CD14-positive monocyte (primary cell): ENCODE results near the gene SLC35F1. TPM values are rescaled to one million over a fixed set of nuclear protein-coding genes. Genes with fewer than 3 reads are reported as not detected.
"Not testable (repeated sequence)": the region's sequence is repeated elsewhere in the genome, so short reads cannot be mapped to it uniquely, and the experiment has no call there.

ENCODE experiments used
- DNase-seq, 3 donors: peaks; one replicate each; pipeline ENCODE4 v3.0.0-alpha.2; 2011 to 2022
- H2AFZ ChIP-seq: 2 replicates; pipeline ENCODE4 v1.6.0; 2012; ENCODE audit warnings: mild to moderate bottlenecking, low read depth, low read length, inconsistent platforms; ENCODE audit not compliant: insufficient read depth, poor library complexity, severe bottlenecking
- H3K27ac ChIP-seq, 2 donors: 1 replicate in 1 of 2; 2 replicates in 1 of 2; pipeline ENCODE4 v1.5.1; 2012 to 2013; ENCODE audit warnings: low read length in 2 of 2, control low read depth in 1 of 2, inconsistent platforms in 1 of 2, low read depth in 1 of 2, mild to moderate bottlenecking in 1 of 2
- H3K27me3 ChIP-seq, 2 donors: one replicate each; pipeline versions ENCODE4 v1.6.0 to v1.6.1; 2011 to 2013; ENCODE audit warnings: low read length in 2 of 2; ENCODE audit not compliant: control insufficient read depth in 2 of 2, insufficient read depth in 2 of 2
- H3K36me3 ChIP-seq, 2 donors: replicated peaks in 1 of 2; 1 replicate in 1 of 2; 2 replicates in 1 of 2; pipeline versions ENCODE4 v1.5.1 to v1.6.1; 2012 to 2013; ENCODE audit warnings: low read length in 2 of 2, control low read depth in 1 of 2, inconsistent platforms in 1 of 2, mild to moderate bottlenecking in 1 of 2; ENCODE audit not compliant: insufficient read depth in 2 of 2, control insufficient read depth in 1 of 2
- H3K4me1 ChIP-seq, 2 donors: 1 replicate in 1 of 2; 2 replicates in 1 of 2; pipeline versions ENCODE4 v1.5.1 to v1.6.1; 2012 to 2013; ENCODE audit warnings: low read length in 2 of 2, control low read depth in 1 of 2, inconsistent platforms in 1 of 2, mild to moderate bottlenecking in 1 of 2, moderate library complexity in 1 of 2; ENCODE audit not compliant: insufficient read depth in 2 of 2, control insufficient read depth in 1 of 2
- H3K4me2 ChIP-seq: replicated peaks from 2 replicates; pipeline ENCODE3; 2012; ENCODE audit warnings: low read length, moderate library complexity, mild to moderate bottlenecking; ENCODE audit not compliant: poor library complexity, severe bottlenecking; ENCODE audit errors: extremely low read depth
- H3K4me3 ChIP-seq, 3 experiments: fragments of 200-600 bp in 1 of 3; sonication (generic) in 1 of 3; replicated peaks in 1 of 3; 1 replicate in 2 of 3; 2 replicates in 1 of 3; pipeline ENCODE4 v1.5.1; 2011 to 2013; ENCODE audit warnings: low read length in 3 of 3, mild to moderate bottlenecking in 3 of 3, control low read depth in 2 of 3, low read depth in 2 of 3, inconsistent platforms in 1 of 3, moderate library complexity in 1 of 3
- H3K79me2 ChIP-seq: 2 replicates; pipeline ENCODE4 v1.6.0; 2012; ENCODE audit warnings: mild to moderate bottlenecking, control low read depth, inconsistent platforms, low read length, moderate library complexity; ENCODE audit not compliant: insufficient read depth
- H3K9ac ChIP-seq: 2 replicates; pipeline ENCODE4 v1.6.0; 2017; ENCODE audit warnings: low read length, mild to moderate bottlenecking; ENCODE audit not compliant: insufficient read depth, poor library complexity, severe bottlenecking
- H3K9me3 ChIP-seq, 2 donors: replicated peaks in 1 of 2; 1 replicate in 1 of 2; 2 replicates in 1 of 2; pipeline versions ENCODE4 v1.5.1 to v1.6.1; 2012 to 2013; ENCODE audit warnings: low read length in 2 of 2, control low read depth in 1 of 2; ENCODE audit not compliant: control insufficient read depth in 1 of 2, insufficient read depth in 1 of 2
- H4K20me1 ChIP-seq: 2 replicates; pipeline ENCODE4 v1.6.0; 2012; ENCODE audit warnings: mild to moderate bottlenecking, low read length, control low read depth, moderate library complexity; ENCODE audit not compliant: insufficient read depth
- H3K27ac Mint-ChIP-seq, 7 donors: one replicate each; pipeline ENCODE4 v1.8.0; 2020; ENCODE audit warnings: mild to moderate bottlenecking in 7 of 7, mixed read lengths in 7 of 7, moderate library complexity in 6 of 7, inconsistent platforms in 2 of 7
- H3K27me3 Mint-ChIP-seq, 3 donors: one replicate each; pipeline ENCODE4 v1.8.0; 2021 to 2022; ENCODE audit warnings: low read depth in 3 of 3, mild to moderate bottlenecking in 3 of 3, mixed read lengths in 3 of 3, moderate library complexity in 3 of 3, inconsistent platforms in 1 of 3
- H3K36me3 Mint-ChIP-seq, 2 donors: one replicate each; pipeline ENCODE4 v1.8.0; 2020; ENCODE audit warnings: mixed read lengths in 2 of 2, inconsistent platforms in 1 of 2, mild to moderate bottlenecking in 1 of 2
- H3K4me1 Mint-ChIP-seq: one replicate; pipeline ENCODE4 v1.8.0; 2020; ENCODE audit warnings: mild to moderate bottlenecking, mixed read lengths
- H3K4me3 Mint-ChIP-seq, 2 donors: one replicate each; pipeline ENCODE4 v1.8.0; 2020; ENCODE audit warnings: mild to moderate bottlenecking in 2 of 2, mixed read lengths in 2 of 2, moderate library complexity in 1 of 2
- H3K9me3 Mint-ChIP-seq, 7 donors: one replicate each; pipeline ENCODE4 v1.8.0; 2020 to 2022; ENCODE audit warnings: mixed read lengths in 7 of 7, mild to moderate bottlenecking in 6 of 7, moderate library complexity in 6 of 7, inconsistent platforms in 2 of 7
- CTCF ChIP-seq: fragments of 200-600 bp; IDR thresholded peaks from one replicate; pipeline ENCODE4 v1.8.0; 2022; ENCODE audit warnings: antibody characterized with exemption, mild to moderate bottlenecking
- WGBS: methylation state at CpG from one replicate; pipeline ENCODE4 v1.1.5; 2013; ENCODE audit warnings: missing lambda C conversion rate; ENCODE audit not compliant: insufficient coverage; 5-methylcytosine and 5-hydroxymethylcytosine counted together
- intact Hi-C, 2 donors: fragments of 100-400 bp; cut with micrococcal nuclease; formaldehyde crosslinking; loops; one replicate each; pipeline versions ENCODE4 v1.15.0 to v1.15.1; 2023
- polyA plus RNA-seq, 3 donors: library from polyadenylated mRNA; depleted of rRNA in 1 of 3; unstranded in 2 of 3; stranded (reverse) in 1 of 3; fragments of 300-500 nt in 2 of 3; fragments of >200 nt in 1 of 3; fragmentation: Illumina TruSeq in 2 of 3; gene quantifications; 1 replicate in 2 of 3; 2 replicates in 1 of 3; pipeline ENCODE4 v1.2.3, GENCODE V29; 2012 to 2021

The SLC35F1 gene
- polyA plus RNA-seq, 3 donors, result not detected

GRCh38 chr6:118029967-118030366 lies 122.9 kb downstream of the SLC35F1 start:
- no peak overlapping the region for H3K4me3 ChIP-seq
- H3K27ac ChIP-seq, result no peak overlapping the region
- H3K4me2 ChIP-seq, result no peak overlapping the region
- Mint-ChIP-seq H3K4me1 (no peaks in the 10 kb centered on the region), H3K9me3 (peaks cover 0 to 2% (median 0%) of the 10 kb centered on the region in 7 donors), H3K36me3 (no peaks in the 10 kb centered on the region), H3K27ac (no peak overlapping the region), H3K27me3 (peaks cover 0 to 2% (median 1%) of the 10 kb centered on the region in 3 donors), H3K4me3 (no peak overlapping the region)
- intact Hi-C loops, result no loop called here
- DNase-seq, result no peak
- no peaks in the 10 kb centered on the region for H4K20me1 ChIP-seq
- WGBS, result 92% methylated on average over 3 of the region's 4 CpGs
- no peaks in the 10 kb centered on the region for H3K27me3 ChIP-seq
- H3K79me2 ChIP-seq, result no peaks in the 10 kb centered on the region
- no peaks in the 10 kb centered on the region for H3K4me1 ChIP-seq
- H3K9ac ChIP-seq, result no peak overlapping the region
- TF ChIP-seq CTCF, result no peak
- H2AFZ ChIP-seq, result no peak overlapping the region
- H3K36me3 ChIP-seq, result no peaks in the 10 kb centered on the region
- peaks cover 0 to 8% of the 10 kb centered on the region in 2 donors for H3K9me3 ChIP-seq

GRCh38 chr6:118037479-118037878 lies 130.4 kb downstream of the SLC35F1 start:
- H3K27ac Mint-ChIP-seq, H3K4me1 ChIP-seq, intact Hi-C loops, H3K9ac ChIP-seq, DNase-seq, H3K4me2 ChIP-seq, H3K36me3 ChIP-seq, H3K4me3 Mint-ChIP-seq, H3K27ac ChIP-seq, H3K27me3 ChIP-seq, H2AFZ ChIP-seq, H4K20me1 ChIP-seq, H3K27me3 Mint-ChIP-seq, H3K36me3 Mint-ChIP-seq, H3K4me3 ChIP-seq, H3K4me1 Mint-ChIP-seq, H3K79me2 ChIP-seq: not testable (repeated sequence)
- WGBS, result no CpG with 5 or more reads among the region's 3 CpGs
- H3K9me3 Mint-ChIP-seq, result peaks cover 2 to 11% (median 6%) of the 10 kb centered on the region in 7 donors
- peaks cover 0 to 12% of the 10 kb centered on the region in 2 donors for H3K9me3 ChIP-seq
